Ovary (tissue), 9 donors: ENCODE results near the gene PRDX4. TPM values are rescaled to one million over a fixed set of nuclear protein-coding genes. Genes with fewer than 3 reads are reported as not detected.

Experiments used
- DNase-seq, 5 donors: peaks; one replicate each; pipeline ENCODE4 v3.0.0-alpha.2; 2019 to 2020
- H3K27ac ChIP-seq, 2 donors: fragments of 200-600 bp; one replicate each; pipeline versions ENCODE4 v1.5.1 to v1.8.0; 2019 to 2022
- H3K27me3 ChIP-seq: fragments of 200-600 bp; one replicate; pipeline ENCODE4 v1.8.0; 2022
- H3K36me3 ChIP-seq: fragments of 200-600 bp; sonication (generic); one replicate; pipeline ENCODE4 v1.5.1; 2019
- H3K4me1 ChIP-seq: one replicate; pipeline ENCODE4 v1.8.1; 2013; ENCODE audit warnings: mild to moderate bottlenecking, moderate library complexity; ENCODE audit not compliant: insufficient read depth
- H3K4me3 ChIP-seq: fragments of 200-600 bp; sonication (generic); one replicate; pipeline ENCODE4 v1.5.1; 2017
- H3K9me3 ChIP-seq, 2 donors: fragments of 200-600 bp in 1 of 2; sonication (generic) in 1 of 2; one replicate each; pipeline versions ENCODE4 v1.5.1 to v1.8.1; 2013 to 2019; ENCODE audit warnings: mild to moderate bottlenecking in 1 of 2, moderate library complexity in 1 of 2
- EP300 ChIP-seq: sonication (generic); formaldehyde crosslinking; IDR thresholded peaks from one replicate; pipeline ENCODE4 v1.6.1; 2017; ENCODE audit warnings: antibody characterized with exemption
- POLR2A ChIP-seq: fragments of 450-650 bp; IDR thresholded peaks from one replicate; pipeline ENCODE4 v1.6.1; 2017; ENCODE audit warnings: antibody characterized with exemption, mild to moderate bottlenecking, moderate library complexity
- WGBS, 3 donors: extraction: QIAGEN DNeasy Blood & Tissue Kit in 1 of 3; methylation state at CpG; one replicate each; pipeline versions ENCODE4 v1.1.5 to v1.1.7; 2013 to 2017; 5-methylcytosine and 5-hydroxymethylcytosine counted together
- intact Hi-C, 4 donors: fragments of 100-400 bp; cut with DNase I; formaldehyde crosslinking; loops; one replicate each; pipeline versions ENCODE4 v1.11.0 to v1.15.1; 2022 to 2023
- polyA plus RNA-seq, 2 donors: library from polyadenylated mRNA; stranded (reverse); fragments of 200-250 nt in 1 of 2; fragments of 350-450 nt in 1 of 2; fragmentation: Illumina TruSeq in 1 of 2; extraction: RNeasy Lipid Tissue Mini Kit (QIAGEN cat#74804) in 1 of 2; gene quantifications; one replicate each; pipeline ENCODE4 v1.2.3, GENCODE V29; 2013 to 2014
- total RNA-seq, 7 donors: library from RNA; depleted of rRNA in 2 of 7; stranded (reverse); fragments of >200 nt in 2 of 7; fragmentation: NEBNext Ultra II Directional in 3 of 7; extraction: Animal tissue kit (Norgen Biotek cat#: 25700) in 3 of 7; gene quantifications; one replicate each; pipeline versions ENCODE4 v1.1.0 to v1.2.4, GENCODE V29; 2016 to 2023
- TF ChIP-seq, protein P1 (sequence below), 3 donors: fragments of 450-650 bp in 2 of 3; fragments of 200-600 bp in 1 of 3; IDR thresholded peaks; one replicate each; pipeline versions ENCODE4 v1.5.1 to v1.8.0; 2016 to 2022; ENCODE audit warnings: antibody characterized with exemption in 3 of 3, mild to moderate bottlenecking in 1 of 3
- donor health status: DM: no; HTN: no; CAD: no; lungs with moderate emphysema.
- donor health status: DM: no; HTN: no; CAD: no.
- donor health status: Bipolar disorder and iron deficiency.
- donor health status: DM: yes; HTN: yes; CAD: no.
- donor health status: DM: no; HTN: no; CAD: no.
- donor health status: DM: yes; HTN: yes; CAD: no.

The PRDX4 gene
- total and polyA plus RNA-seq, 9 donors = 60.0 to 146 (median 81.3) TPM

DNA sequence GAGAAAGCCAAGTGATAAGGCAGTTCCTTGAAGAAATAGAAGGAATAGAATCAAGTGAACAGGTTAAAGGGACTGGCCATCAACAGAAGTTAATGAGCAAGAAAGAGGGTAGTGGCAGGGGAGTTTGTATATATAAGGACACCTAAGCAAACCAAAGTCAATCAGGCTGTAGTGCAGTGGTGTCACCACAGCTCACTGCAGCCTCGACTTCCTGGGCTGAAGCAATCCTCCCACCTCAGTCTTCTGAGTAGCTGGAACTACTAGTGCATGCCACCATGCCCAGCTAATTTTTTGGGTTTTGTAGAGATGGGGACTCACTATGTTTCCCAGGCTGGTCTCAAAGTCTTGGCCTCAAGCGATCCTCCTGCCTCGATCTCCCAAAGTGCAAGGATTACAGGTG, 59.9 kb downstream of the PRDX4 start:
- H3K36me3 ChIP-seq = no peaks in the 10 kb centered on the region
- TF ChIP-seq EP300 (no peak), POLR2A (no peak)
- TF ChIP-seq, protein P1, sequence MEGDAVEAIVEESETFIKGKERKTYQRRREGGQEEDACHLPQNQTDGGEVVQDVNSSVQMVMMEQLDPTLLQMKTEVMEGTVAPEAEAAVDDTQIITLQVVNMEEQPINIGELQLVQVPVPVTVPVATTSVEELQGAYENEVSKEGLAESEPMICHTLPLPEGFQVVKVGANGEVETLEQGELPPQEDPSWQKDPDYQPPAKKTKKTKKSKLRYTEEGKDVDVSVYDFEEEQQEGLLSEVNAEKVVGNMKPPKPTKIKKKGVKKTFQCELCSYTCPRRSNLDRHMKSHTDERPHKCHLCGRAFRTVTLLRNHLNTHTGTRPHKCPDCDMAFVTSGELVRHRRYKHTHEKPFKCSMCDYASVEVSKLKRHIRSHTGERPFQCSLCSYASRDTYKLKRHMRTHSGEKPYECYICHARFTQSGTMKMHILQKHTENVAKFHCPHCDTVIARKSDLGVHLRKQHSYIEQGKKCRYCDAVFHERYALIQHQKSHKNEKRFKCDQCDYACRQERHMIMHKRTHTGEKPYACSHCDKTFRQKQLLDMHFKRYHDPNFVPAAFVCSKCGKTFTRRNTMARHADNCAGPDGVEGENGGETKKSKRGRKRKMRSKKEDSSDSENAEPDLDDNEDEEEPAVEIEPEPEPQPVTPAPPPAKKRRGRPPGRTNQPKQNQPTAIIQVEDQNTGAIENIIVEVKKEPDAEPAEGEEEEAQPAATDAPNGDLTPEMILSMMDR (IDR thresholded peaks at IDR 0.05) = no peak
- DNase-seq = no peak
- no peak overlapping the region for H3K27ac ChIP-seq
- H3K27me3 ChIP-seq = no peaks in the 10 kb centered on the region
- H3K9me3 ChIP-seq = no peaks in the 10 kb centered on the region
- H3K4me3 ChIP-seq = no peak overlapping the region
- intact Hi-C loops = no loop called here
- H3K4me1 ChIP-seq = no peaks in the 10 kb centered on the region
- WGBS, 3 donors = 86 to 93% (median 86%) methylated on average over 3 of the region's 3 CpGs

- Histone ChIP-seq H3K36me3 (no peaks in the 10 kb centered on the region), H3K4me3 (no peak overlapping the region), H3K27me3 (no peaks in the 10 kb centered on the region), H3K27ac (no peak overlapping the region), H3K4me1 (no peaks in the 10 kb centered on the region), H3K9me3 (no peaks in the 10 kb centered on the region)
- 64 to 81% (median 65%) methylated on average over 1 of the region's 1 CpG for WGBS, 3 donors
- TF ChIP-seq, protein P1 (IDR thresholded peaks at IDR 0.05) = no peak
- TF ChIP-seq EP300 (no peak), POLR2A (no peak)
- intact Hi-C loops = no loop called here
- no peak for DNase-seq
Observed at GRCh38 chrX:23729214-23729613, 61.9 kb downstream of the PRDX4 start.

DNA sequence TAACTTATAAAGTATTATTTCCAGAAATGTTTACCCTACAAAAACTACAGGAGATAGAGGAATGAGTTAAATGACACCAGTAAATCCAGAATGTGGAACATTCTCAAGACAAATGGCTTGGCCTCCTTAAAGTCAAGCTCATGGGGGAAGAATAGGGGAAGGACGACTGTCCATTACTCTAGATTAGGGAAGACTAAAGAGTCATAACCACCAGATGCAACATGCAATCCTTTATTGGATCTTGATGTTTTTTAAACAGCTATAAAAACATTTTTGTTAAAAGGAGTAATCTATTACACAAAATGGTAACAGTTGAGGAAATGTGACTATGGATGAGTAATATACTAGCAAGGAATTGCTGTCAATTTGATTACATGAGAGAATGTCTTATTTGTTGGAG, 64.7 kb downstream of the PRDX4 start:
- TF ChIP-seq EP300 (no peak), POLR2A (no peak)
- TF ChIP-seq, protein P1 (IDR thresholded peaks at IDR 0.05) = no peak
- no peaks in the 10 kb centered on the region for H3K27me3 ChIP-seq
- H3K36me3 ChIP-seq = no peaks in the 10 kb centered on the region
- 63 to 85% (median 76%) methylated on average over 1 of the region's 1 CpG for WGBS, 3 donors
- H3K4me3 ChIP-seq = no peak overlapping the region
- intact Hi-C loops = no loop called here
- no peaks in the 10 kb centered on the region for H3K9me3 ChIP-seq
- H3K27ac ChIP-seq = no peak overlapping the region
- H3K4me1 ChIP-seq = no peaks in the 10 kb centered on the region
- no peak for DNase-seq

DNA sequence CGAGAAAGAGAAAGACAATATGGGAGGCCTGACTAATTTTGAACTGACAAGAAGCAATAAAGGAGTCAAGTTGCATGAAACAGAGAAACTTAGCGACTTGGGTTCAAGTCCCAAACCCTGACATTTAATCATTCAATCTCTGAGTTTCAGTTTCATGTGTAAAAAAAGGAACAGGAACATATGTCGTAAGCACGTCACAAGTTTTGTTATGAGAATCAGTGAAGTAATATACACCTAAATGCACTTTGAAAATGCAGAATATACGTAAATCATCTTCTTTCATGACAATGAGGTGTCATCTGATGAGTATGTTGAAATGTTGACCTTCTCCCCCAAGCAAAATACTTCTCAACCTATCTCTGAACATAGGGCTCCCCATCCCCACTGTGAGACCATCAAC, 65.4 kb downstream of the PRDX4 start:
- Histone ChIP-seq H3K36me3 (no peaks in the 10 kb centered on the region), H3K27ac (no peak overlapping the region), H3K9me3 (no peaks in the 10 kb centered on the region), H3K27me3 (no peaks in the 10 kb centered on the region), H3K4me3 (no peak overlapping the region), H3K4me1 (no peaks in the 10 kb centered on the region)
- TF ChIP-seq EP300 (no peak), POLR2A (no peak)
- TF ChIP-seq, protein P1 (IDR thresholded peaks at IDR 0.05) = no peak
- intact Hi-C loops = no loop called here
- no peak for DNase-seq
- WGBS, 3 donors = 57 to 68% (median 61%) methylated on average over 5 of the region's 5 CpGs

Other genes starting within 250 kb of the PRDX4 start
- gene ACOT9, start 75.8 kb downstream of the PRDX4 start, total RNA-seq = 10 to 100 TPM; 23.0 to 34.2 (median 28.3) TPM
- gene ACOT9, start 75.8 kb downstream of the PRDX4 start, polyA plus RNA-seq = 10 to 100 TPM; 23.1 to 43.3 TPM
- 1,000 to 10,000 TPM in 1 of 7 donors, 100 to 1,000 TPM in 4, 10 to 100 TPM in 2; 58.7 to 3,021 (median 142) TPM for gene SAT1, start 115.7 kb downstream of the PRDX4 start, total RNA-seq
- 100 to 1,000 TPM; 227 to 470 TPM for gene SAT1, start 115.7 kb downstream of the PRDX4 start, polyA plus RNA-seq
- gene APOO, start 240.4 kb downstream of the PRDX4 start, total RNA-seq = 10 to 100 TPM in 6 of 7 donors, 1 to 10 TPM in 1; 6.0 to 35.3 (median 13.3) TPM
- 10 to 100 TPM in 1 of 2 donors, 1 to 10 TPM in 1; 8.8 to 39.5 TPM for gene APOO, start 240.4 kb downstream of the PRDX4 start, polyA plus RNA-seq
- under 1 TPM in 3 of 7 donors, not detected in 4; 0.10 to 0.72 (median 0.34) TPM for gene CXorf58, start 240.5 kb downstream of the PRDX4 start, total RNA-seq
- gene CXorf58, start 240.5 kb downstream of the PRDX4 start, polyA plus RNA-seq = under 1 TPM in 1 of 2 donors, not detected in 1; 0.04 TPM